Stomach smooth muscle (tissue), 2 donors: ENCODE results near the gene MEAK7.

ENCODE experiments used
- H3K27ac ChIP-seq: one replicate; pipeline ENCODE4 v1.7.0; 2013; ENCODE audit warnings: mild to moderate bottlenecking, low read length, inconsistent platforms
- H3K27me3 ChIP-seq, 2 donors: one replicate each; pipeline ENCODE4 v1.7.0; 2013; ENCODE audit warnings: low read length in 2 of 2; ENCODE audit not compliant: insufficient read depth in 2 of 2, control insufficient read depth in 1 of 2
- H3K36me3 ChIP-seq, 2 donors: one replicate each; pipeline ENCODE4 v1.7.0; 2013; ENCODE audit warnings: low read length in 2 of 2; ENCODE audit not compliant: control insufficient read depth in 2 of 2, insufficient read depth in 2 of 2
- H3K4me1 ChIP-seq: one replicate; pipeline ENCODE4 v1.7.0; 2013; ENCODE audit warnings: low read length; ENCODE audit not compliant: control insufficient read depth, insufficient read depth
- H3K4me3 ChIP-seq, 2 donors: one replicate each; pipeline ENCODE4 v1.7.0; 2013; ENCODE audit warnings: low read length in 2 of 2
- H3K9ac ChIP-seq, 2 donors: one replicate each; pipeline ENCODE4 v1.7.0; 2013; ENCODE audit warnings: low read length in 2 of 2, mild to moderate bottlenecking in 1 of 2
- H3K9me3 ChIP-seq, 2 donors: one replicate each; pipeline ENCODE4 v1.7.0; 2013; ENCODE audit warnings: low read length in 2 of 2; ENCODE audit not compliant: control insufficient read depth in 2 of 2
- donor health status: healthy.
- donor health status: Pancreatic carcinoma.

MEAK7 gene

DNA sequence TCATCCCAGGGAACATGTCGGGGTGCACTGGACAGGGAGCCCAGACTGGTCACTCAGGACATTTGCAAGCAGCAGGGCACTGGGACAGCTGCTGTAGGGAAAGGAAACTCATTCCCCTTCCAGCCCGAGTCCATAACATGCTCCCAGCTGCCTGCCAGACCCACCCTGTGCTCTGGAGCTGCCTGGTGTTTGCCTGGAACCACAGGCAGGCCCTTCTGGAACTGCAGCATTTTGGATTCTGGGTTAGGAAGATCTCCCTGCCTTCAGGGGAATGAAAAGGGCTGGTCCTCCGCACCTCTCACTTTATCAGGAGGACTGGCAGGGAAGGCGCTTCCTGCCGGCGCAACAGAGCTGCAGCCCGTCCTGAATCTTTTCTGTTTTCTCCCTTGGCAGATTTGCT lies 41.2 kb downstream of the MEAK7 start:
- peaks cover 11 to 12% of the 10 kb centered on the region in 2 donors for H3K36me3 ChIP-seq
- no peak overlapping the region for H3K4me3 ChIP-seq
- H3K4me1 ChIP-seq, result no peaks in the 10 kb centered on the region
- H3K9ac ChIP-seq, result no peak overlapping the region
- peaks cover 4 to 7% of the 10 kb centered on the region in 2 donors for H3K9me3 ChIP-seq
- H3K27ac ChIP-seq, result no peak overlapping the region
- no peaks in the 10 kb centered on the region for H3K27me3 ChIP-seq

GRCh38 chr16:84462296-84463210 lies 41.9 kb downstream of the MEAK7 start:
- H3K4me3 ChIP-seq, result no peak overlapping the region
- H3K36me3 ChIP-seq, result peaks cover 7% of the 10 kb centered on the region in 2 donors
- no peaks in the 10 kb centered on the region for H3K4me1 ChIP-seq
- H3K27me3 ChIP-seq, result no peaks in the 10 kb centered on the region
- no peak overlapping the region for H3K9ac ChIP-seq
- H3K27ac ChIP-seq, result no peak overlapping the region
- peaks cover 3% of the 10 kb centered on the region in 2 donors for H3K9me3 ChIP-seq

DNA sequence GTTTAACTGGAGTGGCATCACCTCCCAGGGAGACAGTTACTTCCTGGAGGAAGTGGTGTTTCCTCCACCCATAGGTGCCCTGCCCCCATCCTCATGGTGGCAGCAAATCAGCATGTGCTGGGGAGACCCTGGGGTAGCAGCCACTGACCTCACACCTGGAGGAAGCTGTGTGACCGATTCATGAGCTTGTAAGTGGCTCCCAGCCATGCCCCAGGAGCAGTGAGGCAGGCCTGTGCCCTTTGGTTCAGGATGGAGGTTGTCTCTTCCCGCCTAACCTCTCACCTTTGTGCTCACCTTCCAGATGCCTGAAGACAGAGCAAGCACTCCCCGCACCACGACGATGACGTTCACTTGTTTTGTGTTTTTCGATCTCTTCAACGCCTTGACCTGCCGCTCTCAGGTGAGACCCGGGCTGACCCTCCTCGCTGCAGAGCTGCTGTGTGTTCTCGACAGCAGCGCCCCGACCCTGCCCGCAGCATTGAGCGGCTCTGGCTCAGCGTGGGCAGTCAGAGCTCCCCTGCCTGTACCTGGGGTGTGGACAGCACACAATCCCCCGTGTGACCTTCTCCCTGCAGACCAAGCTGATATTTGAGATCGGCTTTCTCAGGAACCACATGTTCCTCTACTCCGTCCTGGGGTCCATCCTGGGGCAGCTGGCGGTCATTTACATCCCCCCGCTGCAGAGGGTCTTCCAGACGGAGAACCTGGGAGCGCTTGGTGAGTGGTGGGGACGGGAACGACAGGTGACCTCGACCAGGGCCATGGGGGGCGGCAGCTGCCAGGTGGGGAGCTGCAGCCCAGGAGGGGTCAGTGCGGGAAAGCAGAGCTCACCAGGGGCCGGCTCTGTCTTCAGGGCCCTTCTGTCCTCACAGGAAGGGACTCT lies 42.8 kb downstream of the MEAK7 start:
- Histone ChIP-seq H3K4me3 (no peak overlapping the region), H3K27ac (no peak overlapping the region), H3K27me3 (no peaks in the 10 kb centered on the region), H3K9ac (no peak overlapping the region), H3K36me3 (peaks cover 2 to 3% of the 10 kb centered on the region in 2 donors), H3K4me1 (no peaks in the 10 kb centered on the region), H3K9me3 (no peaks in the 10 kb centered on the region)

DNA sequence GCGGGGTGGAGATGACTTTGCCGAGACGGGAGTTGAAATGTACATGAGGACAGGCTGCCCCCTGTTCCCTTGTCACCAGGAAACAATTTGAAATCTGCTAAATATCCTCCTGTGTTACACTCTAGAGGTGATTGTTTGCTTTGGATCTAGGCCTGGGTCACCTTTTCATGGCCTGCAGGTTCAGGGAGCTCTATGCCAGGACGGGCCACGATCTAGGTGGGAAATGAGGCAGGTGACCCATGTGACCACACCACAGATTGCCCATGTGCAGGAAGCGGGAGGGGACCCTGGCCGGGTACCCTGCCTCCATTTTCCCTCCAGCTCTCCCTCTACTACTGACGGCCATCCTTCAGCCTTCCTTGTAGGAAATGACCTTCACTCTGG lies 43.4 kb downstream of the MEAK7 start:
- Histone ChIP-seq H3K36me3 (peaks cover 0 to 2% of the 10 kb centered on the region in 2 donors), H3K4me1 (no peaks in the 10 kb centered on the region), H3K4me3 (no peak overlapping the region), H3K27ac (no peak overlapping the region), H3K27me3 (no peaks in the 10 kb centered on the region), H3K9ac (no peak overlapping the region), H3K9me3 (no peaks in the 10 kb centered on the region)

DNA sequence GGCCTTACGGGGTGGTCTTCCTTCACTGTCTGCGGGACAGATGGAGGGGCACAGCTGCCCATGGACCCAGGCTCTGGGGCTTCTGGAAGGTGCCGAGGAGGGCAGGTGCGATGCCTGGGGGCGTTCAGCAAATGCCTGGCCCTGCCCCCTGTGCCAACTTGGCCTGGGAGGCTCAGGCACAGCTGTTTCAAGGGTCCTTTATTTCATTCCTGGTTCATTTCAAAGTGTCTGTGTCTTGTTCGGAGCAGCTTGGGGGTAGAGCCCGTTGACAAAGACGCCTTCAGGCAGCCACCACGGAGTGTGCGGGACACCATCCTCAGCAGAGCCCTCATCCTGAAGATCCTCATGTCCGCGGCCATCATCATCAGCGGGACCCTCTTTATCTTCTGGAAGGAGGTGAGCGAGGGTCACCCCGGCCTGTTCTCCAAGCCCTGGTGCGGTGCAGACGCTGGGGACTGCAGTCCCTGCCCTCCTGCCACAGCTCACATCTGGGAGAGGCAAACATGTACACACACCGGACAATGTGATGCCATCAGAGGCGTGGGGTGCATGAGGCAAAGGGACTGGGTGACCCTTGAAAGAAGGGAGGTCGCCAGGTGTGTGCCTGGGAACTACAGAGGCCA lies 43.9 kb downstream of the MEAK7 start:
- Histone ChIP-seq H3K9ac (no peak overlapping the region), H3K27ac (no peak overlapping the region), H3K4me3 (no peak overlapping the region), H3K36me3 (peaks cover 0 to 2% of the 10 kb centered on the region in 2 donors), H3K27me3 (no peaks in the 10 kb centered on the region), H3K9me3 (no peaks in the 10 kb centered on the region), H3K4me1 (no peaks in the 10 kb centered on the region)

- Histone ChIP-seq H3K9me3 (no peaks in the 10 kb centered on the region), H3K9ac (no peak overlapping the region), H3K4me3 (no peak overlapping the region), H3K4me1 (no peaks in the 10 kb centered on the region), H3K27me3 (no peaks in the 10 kb centered on the region), H3K27ac (no peak overlapping the region), H3K36me3 (peaks cover 0 to 2% of the 10 kb centered on the region in 2 donors)
Observed at GRCh38 chr16:84459941-84460405, 44.5 kb downstream of the MEAK7 start.

DNA sequence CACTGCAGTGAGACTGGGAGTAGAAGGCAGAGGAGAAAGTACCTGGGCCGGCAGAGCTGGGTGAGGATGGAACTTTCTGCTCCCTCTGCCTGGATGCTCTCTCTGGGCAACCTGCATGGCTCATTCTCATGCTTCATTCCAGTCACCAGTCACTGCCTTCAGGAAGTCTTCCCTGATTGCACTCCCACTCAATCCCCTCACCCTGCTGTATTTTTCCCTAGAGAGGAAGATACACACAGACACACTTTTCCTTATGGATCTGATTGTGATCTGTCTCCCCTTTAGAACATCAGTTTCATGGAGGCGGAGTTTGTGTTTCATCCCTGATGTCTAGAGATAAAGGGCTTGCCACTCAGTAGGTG lies 44.9 kb downstream of the MEAK7 start:
- no peaks in the 10 kb centered on the region for H3K27me3 ChIP-seq
- no peaks in the 10 kb centered on the region for H3K4me1 ChIP-seq
- H3K36me3 ChIP-seq, result peaks cover 0 to 2% of the 10 kb centered on the region in 2 donors
- no peak overlapping the region for H3K27ac ChIP-seq
- no peaks in the 10 kb centered on the region for H3K9me3 ChIP-seq
- no peak overlapping the region for H3K4me3 ChIP-seq
- no peak overlapping the region for H3K9ac ChIP-seq

DNA sequence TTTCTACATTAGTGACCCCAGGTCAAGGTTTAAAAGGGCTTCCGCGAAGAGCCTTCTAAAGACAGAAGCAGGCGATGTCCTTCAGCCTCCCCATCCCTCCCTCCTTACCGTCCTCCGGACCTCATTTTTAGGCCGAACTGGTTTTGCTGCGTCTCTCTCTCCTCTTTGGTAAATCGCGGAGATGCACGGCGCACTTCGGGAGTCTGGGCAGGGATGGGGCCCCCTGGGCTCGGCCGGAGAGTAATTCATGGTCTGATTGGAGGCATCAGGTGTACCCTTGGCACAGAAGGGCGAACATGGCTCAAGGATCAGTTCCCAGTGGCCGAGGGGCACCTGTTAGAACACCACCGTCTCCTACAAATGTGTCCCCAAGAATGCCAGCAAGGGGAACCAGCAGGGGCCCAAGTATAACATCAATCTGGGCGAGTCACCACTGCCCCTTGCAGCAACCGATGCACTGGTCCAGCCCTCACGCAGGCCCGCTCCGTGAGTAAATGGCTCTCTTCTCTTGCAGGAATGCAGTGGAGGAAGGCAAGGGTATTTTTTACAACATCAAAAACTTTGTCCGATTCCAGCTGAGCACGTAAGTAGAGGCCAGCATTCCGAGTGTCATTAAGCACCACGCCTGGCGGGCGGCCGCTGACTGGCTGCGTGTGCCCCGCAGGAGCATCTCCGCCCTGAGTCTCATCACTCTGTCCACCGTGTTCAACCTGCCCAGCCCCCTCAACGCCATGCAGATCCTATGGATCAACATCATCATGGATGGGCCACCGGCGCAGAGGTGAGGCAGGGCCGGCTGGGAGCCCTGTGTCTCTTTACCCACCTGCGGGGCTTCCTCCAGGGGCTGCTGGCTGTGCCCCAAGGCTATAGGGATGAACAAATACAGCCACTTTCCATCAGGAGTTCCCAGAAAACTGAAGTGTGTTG lies 45.6 kb downstream of the MEAK7 start:
- no peak overlapping the region for H3K9ac ChIP-seq
- no peaks in the 10 kb centered on the region for H3K9me3 ChIP-seq
- no peak overlapping the region for H3K4me3 ChIP-seq
- H3K27ac ChIP-seq, result no peak overlapping the region
- H3K27me3 ChIP-seq, result no peaks in the 10 kb centered on the region
- H3K36me3 ChIP-seq, result peaks cover 0 to 2% of the 10 kb centered on the region in 2 donors
- no peaks in the 10 kb centered on the region for H3K4me1 ChIP-seq

- Histone ChIP-seq H3K4me3 (no peak overlapping the region), H3K27ac (no peak overlapping the region), H3K9me3 (no peaks in the 10 kb centered on the region), H3K9ac (no peak overlapping the region), H3K4me1 (no peaks in the 10 kb centered on the region), H3K27me3 (peaks cover 0 to 4% of the 10 kb centered on the region in 2 donors), H3K36me3 (no peaks in the 10 kb centered on the region)
Observed at GRCh38 chr16:84455031-84455430, 49.4 kb downstream of the MEAK7 start.
